CD4-positive, alpha-beta T cell treated with Interleukin-21 for 1 hour (primary cell): ENCODE data around the gene NUP160.
"Not testable (repeated sequence)": the region's sequence is repeated elsewhere in the genome, so short reads cannot be mapped to it uniquely, and the experiment has no call there.

Experiments used
- DNase-seq: peaks from one replicate; pipeline ENCODE4 v3.0.0-alpha.2; 2020

Gene NUP160

DNA sequence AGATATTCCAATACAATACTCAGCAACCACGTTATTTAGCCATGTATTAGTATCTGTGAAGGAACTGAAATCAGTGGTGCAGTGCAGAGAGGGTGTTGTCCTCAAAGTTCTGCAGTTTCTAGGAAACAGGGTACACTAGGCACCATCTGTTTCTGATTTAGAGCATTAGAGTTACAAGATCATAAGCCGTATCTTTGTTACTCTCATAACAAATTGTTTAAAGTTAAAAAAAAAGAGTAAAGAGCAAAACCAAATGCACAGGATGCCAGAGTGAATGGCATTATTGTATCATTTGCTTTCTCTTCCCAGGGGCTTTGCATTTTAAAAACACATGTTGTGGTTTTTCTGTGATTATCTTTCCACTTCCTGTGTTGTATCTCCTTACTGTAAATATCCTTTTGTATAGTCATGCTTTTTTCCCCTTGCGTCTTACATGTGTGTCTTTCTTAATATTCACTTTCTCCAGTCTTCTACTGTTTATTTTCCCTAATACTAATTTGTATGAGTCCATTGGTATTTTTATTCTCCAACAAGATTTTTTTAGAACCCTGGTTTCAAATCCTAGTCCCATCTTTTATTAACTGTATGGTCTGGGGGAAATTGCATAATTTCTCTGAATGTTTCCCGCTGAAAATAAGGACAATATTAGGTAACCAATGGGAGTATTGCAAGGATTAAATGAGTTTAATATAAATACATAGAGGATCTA is 15.2 kb upstream of the NUP160 start:
- peak; percentile 57 for DNase-seq

DNA sequence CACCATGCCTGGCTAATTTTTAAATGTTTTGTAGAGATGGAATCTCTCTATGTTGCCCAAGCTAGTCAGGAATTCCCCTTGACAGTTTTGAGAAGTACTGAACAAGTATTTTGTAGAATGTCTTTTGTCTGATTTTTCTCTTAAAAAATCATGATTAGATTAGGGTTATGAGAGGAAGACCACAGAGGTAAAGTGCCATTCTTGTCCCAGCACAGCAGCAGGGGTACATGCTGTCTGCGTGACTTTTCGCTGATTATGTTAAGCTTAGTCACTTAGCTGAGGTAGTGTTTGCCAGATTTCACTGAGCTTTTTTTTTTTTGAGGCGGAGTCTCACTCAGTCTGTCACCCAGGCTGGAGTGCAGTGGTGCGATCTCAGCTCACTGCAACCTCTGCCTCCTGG is 13.6 kb upstream of the NUP160 start:
- DNase-seq, result no peak

DNA sequence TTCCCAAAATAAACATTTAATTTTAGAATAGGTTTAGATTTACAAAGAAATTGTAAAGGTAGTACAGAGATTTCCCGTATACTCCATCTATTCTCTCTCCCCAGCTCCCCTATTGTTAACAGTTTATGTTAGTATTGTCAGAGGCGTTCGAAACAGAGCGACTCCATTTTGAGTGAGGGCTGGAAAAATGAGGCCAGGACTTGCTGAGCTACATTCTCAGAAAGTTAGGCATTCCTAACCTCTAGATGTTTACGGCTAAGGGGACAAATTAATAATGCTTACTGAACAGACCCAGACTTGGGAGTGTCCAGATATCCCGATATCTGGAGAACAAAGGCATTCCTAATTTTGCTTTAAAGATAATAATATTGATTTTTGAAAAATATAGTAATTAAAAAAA is 12.4 kb upstream of the NUP160 start:
- DNase-seq, result no peak

- DNase-seq, result no peak
Observed at GRCh38 chr11:47857892-47858543, 9.9 kb upstream of the NUP160 start.

DNA sequence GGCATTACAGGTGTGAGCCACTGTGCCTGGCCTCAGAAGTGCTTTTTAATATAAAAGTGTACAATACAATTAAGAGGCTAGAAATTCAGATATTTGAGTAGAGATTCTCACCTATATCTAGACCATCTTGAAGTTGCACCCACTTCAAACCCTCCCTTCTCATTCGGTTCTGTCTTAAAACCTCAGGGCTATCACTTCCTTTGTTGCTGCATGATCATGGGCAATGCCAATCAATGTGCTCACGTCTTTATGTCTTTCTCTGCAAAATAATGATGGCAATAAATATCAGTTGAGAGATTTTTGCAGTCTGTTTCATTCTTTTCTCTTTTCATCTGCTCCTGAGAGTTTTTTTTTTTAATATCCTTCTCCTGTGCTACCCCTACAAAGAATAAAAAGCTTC is 9.3 kb upstream of the NUP160 start:
- no peak for DNase-seq

GRCh38 chr11:47856186-47856585 is 8.0 kb upstream of the NUP160 start:
- DNase-seq, result no peak

GRCh38 chr11:47854667-47855066 is 6.5 kb upstream of the NUP160 start:
- no peak for DNase-seq

DNA sequence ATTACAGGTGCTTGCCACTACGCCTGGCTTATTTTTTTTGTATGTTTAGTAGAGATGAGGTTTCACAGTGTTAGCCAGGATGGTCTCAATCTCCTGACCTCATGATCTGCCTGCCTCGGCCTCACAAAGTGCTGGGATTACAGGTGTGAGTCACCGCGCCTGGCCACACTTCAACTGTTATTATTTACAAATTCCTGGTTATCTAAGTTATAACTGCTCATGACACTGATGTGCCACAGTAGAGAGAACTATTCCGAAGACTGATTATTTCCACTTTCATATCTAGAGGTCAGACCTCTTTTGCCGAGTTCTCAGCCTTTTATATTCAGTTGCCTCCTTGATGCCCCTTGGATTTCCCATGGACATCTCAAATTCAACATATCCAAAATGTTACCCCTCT is 3.9 kb upstream of the NUP160 start:
- no peak for DNase-seq

- DNase-seq, result peak; percentile 23
Observed at GRCh38 chr11:47850337-47850736, 2.2 kb upstream of the NUP160 start.

DNA sequence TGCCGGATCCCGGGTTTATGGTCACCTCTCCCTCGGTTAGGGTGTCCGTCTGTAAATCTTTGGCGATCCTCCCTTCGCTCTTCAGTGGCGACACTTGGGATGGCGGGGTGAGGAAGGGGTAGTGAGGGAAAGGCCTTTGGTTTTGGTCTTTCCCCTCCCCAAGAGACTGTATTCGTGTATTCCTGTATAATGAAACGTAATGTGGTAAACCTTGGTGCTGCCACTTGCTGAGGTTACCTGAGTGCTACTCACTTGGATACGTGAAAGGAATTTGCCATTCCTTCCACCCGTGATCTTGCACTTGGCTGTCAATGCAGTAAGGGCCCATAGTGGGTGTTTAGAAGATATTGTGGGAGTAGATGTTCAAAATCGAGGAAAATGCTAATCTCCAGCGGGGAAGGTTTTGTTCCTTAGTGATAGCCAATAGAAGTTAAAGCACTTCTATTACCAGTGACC is 578 bp upstream of the NUP160 start:
- no peak for DNase-seq

DNA sequence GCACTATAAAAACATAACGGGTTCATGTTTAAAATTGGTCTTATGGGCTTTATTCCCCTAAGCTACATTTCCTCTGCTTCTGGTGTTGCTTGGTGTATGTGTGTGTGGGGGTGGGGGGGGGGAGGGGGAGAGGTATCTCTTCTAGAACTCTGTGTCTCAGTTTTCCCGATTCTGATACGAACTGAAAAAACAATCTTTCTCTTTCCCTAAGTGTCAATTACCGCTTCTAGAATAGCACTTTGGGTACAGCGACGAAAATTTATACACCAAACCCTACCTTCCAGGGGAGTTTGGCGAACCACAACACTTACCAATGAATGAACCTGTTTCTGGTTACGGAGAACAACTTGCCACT is 636 bp downstream of the NUP160 start:
- no peak for DNase-seq

GRCh38 chr11:47846998-47847397 is 1.2 kb downstream of the NUP160 start:
- DNase-seq, result no peak

DNA sequence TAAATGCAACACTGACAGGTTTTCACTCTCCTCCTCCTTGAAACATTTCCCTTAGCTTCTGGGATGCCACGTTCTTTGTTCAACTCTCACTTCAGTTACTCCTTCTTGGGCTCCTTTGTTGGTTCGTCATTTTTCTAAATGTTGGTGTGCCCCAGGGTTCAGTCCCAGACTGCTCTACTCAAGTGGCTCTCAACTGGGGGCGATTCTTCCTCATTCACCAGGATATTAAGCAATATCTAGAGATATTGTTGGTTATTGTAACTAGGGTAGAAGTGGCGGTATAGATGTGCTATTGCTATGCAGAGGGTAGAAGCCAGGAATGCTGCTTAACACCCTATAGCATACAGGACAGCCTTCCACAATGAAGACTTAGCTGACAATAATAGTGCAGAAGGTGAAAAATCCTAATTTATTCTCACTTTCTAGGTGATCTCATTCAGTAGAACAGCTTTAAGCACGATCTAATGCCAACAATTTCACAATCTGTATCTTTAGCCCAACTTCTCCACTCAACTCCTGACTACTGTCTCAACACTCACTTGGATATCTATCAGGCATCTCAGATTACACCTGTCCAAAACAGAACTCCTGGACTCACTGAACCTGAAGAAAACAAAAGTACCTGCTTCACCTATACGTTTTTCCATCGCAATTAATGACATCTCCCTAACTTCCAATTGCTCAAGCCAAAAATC is 4.6 kb downstream of the NUP160 start:
- DNase-seq, result no peak

DNA sequence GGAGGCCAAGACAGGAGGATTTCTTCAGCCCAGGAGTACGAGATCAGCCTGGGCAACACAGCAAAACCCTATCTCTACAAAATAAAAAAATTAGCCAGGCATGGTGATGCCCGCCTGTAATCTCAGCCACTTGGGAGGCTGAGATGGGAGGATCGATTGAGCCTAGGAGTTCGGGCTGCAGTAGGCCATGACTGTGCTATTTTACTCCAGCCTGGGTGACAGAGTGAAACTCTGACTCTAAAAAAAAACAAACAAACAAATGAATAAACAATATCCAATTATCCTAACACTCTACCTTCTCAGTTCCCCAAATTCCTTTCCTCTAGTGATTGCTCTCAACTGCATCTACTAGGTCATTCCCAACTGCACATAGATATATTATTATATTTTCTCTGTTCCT is 5.4 kb downstream of the NUP160 start:
- no peak for DNase-seq

DNA sequence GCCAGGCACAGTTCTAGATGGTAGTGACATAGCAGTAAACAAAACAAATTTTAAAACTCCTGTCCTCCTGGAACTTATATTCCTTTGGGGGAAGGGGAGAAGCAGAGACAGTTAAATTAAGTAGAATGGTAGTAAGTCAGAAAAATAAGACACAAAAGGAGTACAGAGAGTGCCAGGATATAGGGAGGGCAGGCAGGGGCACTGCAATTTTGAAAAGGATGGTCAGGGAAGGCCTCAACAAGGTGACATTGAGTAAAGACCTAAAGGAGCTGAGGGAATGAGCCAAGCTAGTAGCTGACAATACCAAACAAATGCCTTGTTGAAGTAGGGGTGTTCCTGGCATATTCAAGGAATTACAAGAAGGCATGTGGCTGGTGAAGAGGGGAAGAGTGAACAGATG is 10.2 kb downstream of the NUP160 start:
- no peak for DNase-seq

DNA sequence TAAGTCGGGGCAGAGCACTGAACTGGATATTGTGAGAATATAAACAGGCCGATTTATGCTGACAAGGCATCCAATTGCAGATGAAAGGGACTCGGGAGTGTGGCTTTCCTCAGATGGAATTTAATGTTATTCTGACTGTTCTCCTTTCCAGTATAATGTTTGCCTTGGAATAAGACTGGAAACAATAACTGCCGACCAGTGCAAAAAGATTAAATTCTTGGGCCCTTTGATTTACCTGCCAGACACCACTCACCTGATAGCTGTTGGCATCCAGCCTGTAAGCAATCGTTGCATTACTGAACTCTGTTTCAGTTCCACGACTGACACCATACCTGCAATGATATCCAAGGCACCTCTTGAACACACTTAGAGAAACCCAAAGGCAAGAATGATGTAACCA is 10.9 kb downstream of the NUP160 start:
- no peak for DNase-seq

DNA sequence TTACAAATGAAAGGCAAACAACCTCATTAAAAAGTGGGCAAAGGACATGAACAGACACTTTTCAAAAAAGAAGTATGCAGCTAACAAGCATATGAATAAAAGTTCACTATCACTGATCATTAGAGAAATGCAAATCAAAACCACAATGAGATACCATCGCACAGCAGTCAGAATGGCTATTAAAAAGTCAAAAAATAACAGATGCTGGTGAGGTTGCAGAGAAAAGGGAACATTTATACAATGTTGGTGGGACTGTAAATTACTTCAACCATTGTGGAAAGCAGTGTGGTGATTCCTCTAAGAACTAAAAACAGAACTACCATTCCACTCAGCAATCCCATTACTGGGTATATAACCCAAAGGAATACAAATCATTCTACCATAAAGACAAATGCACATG is 18.1 kb downstream of the NUP160 start:
- not testable (repeated sequence) for DNase-seq

DNA sequence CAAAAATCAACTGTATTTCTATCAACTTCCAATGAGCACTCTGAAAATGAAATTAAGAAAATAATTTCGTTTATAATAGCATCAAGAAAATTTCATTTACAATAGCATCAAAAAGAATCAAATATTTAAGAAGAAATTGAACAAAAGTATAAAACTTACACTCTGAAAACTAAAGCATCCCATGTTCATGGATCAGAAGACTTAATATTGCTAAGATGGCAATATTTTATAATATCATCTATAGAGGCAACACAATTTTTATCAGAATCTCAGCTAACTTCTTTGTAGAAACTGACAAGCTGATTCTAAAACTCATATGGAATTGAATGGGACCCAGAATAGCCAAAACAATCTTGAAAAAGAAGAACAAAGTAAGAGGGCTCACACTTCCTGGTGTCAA is 19.9 kb downstream of the NUP160 start:
- no peak for DNase-seq

DNA sequence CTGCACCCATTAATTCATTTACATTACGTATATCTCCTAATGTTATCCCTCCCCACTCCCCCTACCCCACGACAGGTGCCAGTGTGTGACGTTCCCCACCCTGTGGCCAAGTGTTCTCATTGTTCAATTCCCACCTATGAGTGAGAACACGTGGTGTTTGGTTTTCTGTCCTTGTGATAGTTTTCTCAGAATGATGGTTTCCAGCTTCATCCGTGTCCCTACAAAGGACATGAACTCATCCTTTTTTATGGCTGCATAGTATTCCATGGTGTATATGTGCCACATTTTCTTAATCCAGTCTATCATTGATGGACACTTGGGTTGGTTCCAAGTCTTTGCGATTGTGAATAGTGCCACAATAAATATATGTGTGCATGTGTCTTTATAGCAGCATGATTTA is 25.5 kb downstream of the NUP160 start:
- DNase-seq, result not testable (repeated sequence)

DNA sequence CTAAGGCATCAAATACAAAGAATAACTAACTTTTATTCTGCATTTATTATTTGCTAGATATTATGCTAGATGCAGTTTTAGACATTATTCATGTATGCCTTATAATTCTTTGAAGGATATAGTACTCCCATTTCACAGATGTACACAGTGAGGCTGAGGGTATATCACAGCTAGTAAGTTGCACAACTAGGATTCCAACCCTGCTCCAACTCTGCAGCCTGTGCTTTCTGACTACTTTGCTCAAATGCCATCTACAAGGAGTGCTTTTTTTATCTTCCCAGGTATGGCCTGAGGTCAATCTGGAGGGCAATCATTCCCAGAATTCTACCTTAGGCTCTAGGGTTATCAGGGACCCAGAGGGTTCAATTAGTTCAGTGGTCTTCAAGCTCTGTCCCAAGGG is 28.4 kb downstream of the NUP160 start:
- DNase-seq, result no peak

DNA sequence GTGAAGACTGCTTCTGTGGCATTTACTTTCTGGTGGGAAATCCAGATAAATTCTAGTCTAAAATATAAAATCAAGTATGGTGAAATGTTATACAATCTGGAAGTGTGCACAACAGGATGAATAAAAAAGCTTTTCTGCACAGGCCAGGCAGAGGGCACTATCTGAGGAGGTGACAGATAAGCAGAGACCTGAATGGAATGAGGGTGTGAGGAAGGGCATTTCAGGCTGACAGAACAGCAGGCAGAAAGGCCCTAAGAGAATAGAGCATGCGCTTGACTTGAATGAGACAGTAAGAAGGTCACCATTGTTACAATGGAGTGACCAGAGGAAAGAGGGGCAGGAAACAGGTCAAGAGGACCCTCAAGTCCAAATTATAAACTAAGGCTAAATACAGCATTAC is 47.4 kb downstream of the NUP160 start:
- no peak for DNase-seq

- DNase-seq, result no peak
Observed at GRCh38 chr11:47797633-47798032, 50.5 kb downstream of the NUP160 start.

- DNase-seq, result no peak
Observed at GRCh38 chr11:47791774-47792430, 56.2 kb downstream of the NUP160 start.

GRCh38 chr11:47790017-47790416 is 58.1 kb downstream of the NUP160 start:
- DNase-seq, result not testable (repeated sequence)
